Thyroid gland (tissue), 4 donors: ENCODE data around the gene TCL1B.

Experiments
- CTCF ChIP-seq, 6 experiments: fragments of 200-600 bp in 3 of 6; fragments of 450-650 bp in 3 of 6; sonication (generic) in 3 of 6; IDR thresholded peaks; one replicate each; pipeline ENCODE4 v1.5.1; 2016 to 2019; ENCODE audit warnings: antibody characterized with exemption in 6 of 6, mild to moderate bottlenecking in 2 of 6, inconsistent platforms in 1 of 6, moderate library complexity in 1 of 6
- POLR2A ChIP-seq, 2 donors: fragments of 450-650 bp; IDR thresholded peaks; one replicate each; pipeline ENCODE4 v1.6.1; 2017; ENCODE audit warnings: antibody characterized with exemption in 2 of 2, mild to moderate bottlenecking in 2 of 2, moderate library complexity in 1 of 2

- no peak for TF ChIP-seq CTCF (IDR thresholded peaks at IDR 0.05)
- no peak for TF ChIP-seq POLR2A (IDR thresholded peaks at IDR 0.05)
Observed at GRCh38 chr14:95663226-95663797, 22.9 kb upstream of the TCL1B start.
